Stimulated activated CD8-positive, alpha-beta memory T cell treated with anti-CD3 and anti-CD28 coated beads, Interleukin-12 subunit alpha, Interleukin-12 subunit beta, amount 100 ng/mL, for 1 hour (primary cell): ENCODE measurements around the gene WWOX.

ENCODE experiments used
- DNase-seq: peaks from one replicate; pipeline ENCODE4 v3.0.0-alpha.2; 2020; ENCODE audit warnings: low read depth

Gene WWOX

GRCh38 chr16:78146807-78147206 lies 47.4 kb downstream of the WWOX start:
- DNase-seq = no peak

GRCh38 chr16:78147911-78148401 lies 48.5 kb downstream of the WWOX start:
- DNase-seq = no peak

- DNase-seq = no peak
Observed at GRCh38 chr16:78150233-78150632, 50.8 kb downstream of the WWOX start.

GRCh38 chr16:78154729-78155461 lies 55.4 kb downstream of the WWOX start:
- no peak for DNase-seq

GRCh38 chr16:78155791-78156345 lies 56.4 kb downstream of the WWOX start:
- DNase-seq = no peak

- DNase-seq = no peak
Observed at GRCh38 chr16:78161023-78161729, 61.7 kb downstream of the WWOX start.

- DNase-seq = no peak
Observed at GRCh38 chr16:78163772-78164670, 64.6 kb downstream of the WWOX start.

- no peak for DNase-seq
Observed at GRCh38 chr16:78170494-78170933, 71.1 kb downstream of the WWOX start.

GRCh38 chr16:78175287-78175686 lies 75.8 kb downstream of the WWOX start:
- no peak for DNase-seq

GRCh38 chr16:78176435-78176834 lies 77.0 kb downstream of the WWOX start:
- no peak for DNase-seq

GRCh38 chr16:78177218-78177617 lies 77.8 kb downstream of the WWOX start:
- no peak for DNase-seq

GRCh38 chr16:78177987-78178386 lies 78.5 kb downstream of the WWOX start:
- no peak for DNase-seq

GRCh38 chr16:78179666-78180065 lies 80.2 kb downstream of the WWOX start:
- no peak for DNase-seq

GRCh38 chr16:78180349-78180748 lies 80.9 kb downstream of the WWOX start:
- no peak for DNase-seq

- no peak for DNase-seq
Observed at GRCh38 chr16:78183437-78184237, 84.2 kb downstream of the WWOX start.

GRCh38 chr16:78184238-78185183 lies 85.1 kb downstream of the WWOX start:
- DNase-seq = no peak

- no peak for DNase-seq
Observed at GRCh38 chr16:78189121-78189520, 89.7 kb downstream of the WWOX start.

GRCh38 chr16:78192734-78193488 lies 93.5 kb downstream of the WWOX start:
- no peak for DNase-seq

GRCh38 chr16:78194948-78195347 lies 95.5 kb downstream of the WWOX start:
- no peak for DNase-seq
